Activated CD4-positive, alpha-beta T cell treated with anti-CD3 and anti-CD28 coated beads, Interleukin-2, amount 50 U/mL, for 4 hours (primary cell): ENCODE measurements around the gene SPACA7.
"Not testable (repeated sequence)": the region's sequence is repeated elsewhere in the genome, so short reads cannot be mapped to it uniquely, and the experiment has no call there.

Experiments
- DNase-seq, 2 experiments: peaks; one replicate each; pipeline ENCODE4 v3.0.0-alpha.2; 2020

Gene SPACA7

GRCh38 chr13:112351825-112352224 is 24.3 kb upstream of the SPACA7 start:
- no peak for DNase-seq

DNA sequence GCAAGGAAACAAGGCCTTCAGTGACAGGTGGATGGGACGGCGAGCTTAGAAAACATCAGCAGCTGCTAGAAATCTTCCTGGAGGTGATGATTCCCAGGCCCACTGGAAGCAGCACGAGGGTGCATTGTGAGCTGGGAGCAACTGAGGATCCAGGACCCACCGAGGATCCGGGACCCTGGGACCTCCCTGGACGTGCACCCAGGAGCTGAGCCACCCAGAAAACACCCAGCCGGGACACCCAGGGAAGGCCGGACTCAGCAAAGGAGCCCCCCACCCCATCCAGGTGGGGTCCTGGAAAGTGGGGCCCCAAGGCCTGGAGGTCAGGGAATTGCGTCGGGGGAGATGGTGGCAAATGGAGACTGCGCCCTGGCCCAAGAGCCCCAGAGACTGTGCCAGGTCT is 22.3 kb upstream of the SPACA7 start:
- DNase-seq, result no peak

DNA sequence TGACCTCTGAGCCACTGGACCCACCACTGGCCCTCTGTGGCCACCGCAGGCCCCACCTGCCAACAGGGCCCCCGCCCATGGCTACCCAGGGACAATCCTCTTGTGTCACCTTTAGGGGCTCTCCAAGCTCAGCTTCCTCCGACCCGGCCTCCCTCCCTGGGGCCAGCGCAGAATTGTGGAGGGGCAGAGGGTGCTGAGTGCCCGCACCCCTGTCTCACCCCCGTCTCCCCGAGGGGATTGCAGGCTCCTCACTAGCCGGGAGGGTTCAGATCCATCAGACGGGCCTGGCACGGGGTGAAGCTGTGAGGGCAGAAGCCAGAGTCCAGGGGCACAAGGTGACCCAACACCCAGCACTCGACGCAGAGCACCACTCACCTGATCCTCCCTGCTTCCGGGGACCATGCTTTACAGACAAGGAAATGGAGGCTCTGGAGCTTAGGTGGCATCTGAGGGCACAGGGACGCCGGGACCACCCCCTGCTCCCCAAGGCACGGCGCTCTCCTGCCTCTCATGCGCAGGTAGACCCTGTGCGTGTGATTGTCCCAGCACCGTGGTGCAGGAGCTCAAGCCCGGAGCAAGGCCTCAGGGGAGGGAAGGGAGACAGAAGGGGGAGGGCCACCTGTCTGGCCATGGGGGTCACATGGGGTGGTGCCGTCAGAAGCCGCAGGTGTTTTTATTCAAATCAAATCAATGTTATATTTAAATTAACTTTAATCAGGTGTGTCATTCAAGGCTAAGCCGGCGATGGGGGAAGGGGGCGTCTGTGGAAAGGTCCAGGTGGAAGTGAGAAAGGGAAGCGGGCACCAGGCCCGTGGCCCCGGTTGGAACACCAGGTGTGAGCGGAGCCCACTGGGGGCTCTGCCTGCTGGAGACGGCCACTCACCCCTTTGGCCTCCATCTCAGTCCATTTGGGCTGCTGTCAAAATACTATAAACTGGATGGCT is 21.6 kb upstream of the SPACA7 start:
- no peak for DNase-seq

GRCh38 chr13:112355274-112355838 is 20.8 kb upstream of the SPACA7 start:
- no peak for DNase-seq

DNA sequence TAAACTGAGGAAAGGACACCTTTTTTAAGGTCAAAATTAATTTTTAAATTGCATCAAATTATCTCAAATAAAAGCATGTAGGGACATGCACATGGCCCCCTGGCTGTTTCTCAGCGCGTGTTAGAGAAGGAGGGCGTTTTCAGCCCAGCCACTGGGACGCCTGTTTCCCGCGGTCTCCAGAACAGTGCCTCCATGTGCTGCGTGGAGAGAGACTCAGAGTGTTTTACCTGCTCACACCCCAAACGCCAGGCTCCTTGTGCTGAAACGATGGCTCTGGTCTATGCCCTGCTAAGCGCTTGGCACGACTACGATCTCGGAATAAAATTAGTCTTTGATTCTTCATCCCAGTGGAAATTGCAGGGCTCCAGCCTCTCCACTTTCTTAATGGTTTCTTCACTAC is 20.0 kb upstream of the SPACA7 start:
- no peak for DNase-seq

DNA sequence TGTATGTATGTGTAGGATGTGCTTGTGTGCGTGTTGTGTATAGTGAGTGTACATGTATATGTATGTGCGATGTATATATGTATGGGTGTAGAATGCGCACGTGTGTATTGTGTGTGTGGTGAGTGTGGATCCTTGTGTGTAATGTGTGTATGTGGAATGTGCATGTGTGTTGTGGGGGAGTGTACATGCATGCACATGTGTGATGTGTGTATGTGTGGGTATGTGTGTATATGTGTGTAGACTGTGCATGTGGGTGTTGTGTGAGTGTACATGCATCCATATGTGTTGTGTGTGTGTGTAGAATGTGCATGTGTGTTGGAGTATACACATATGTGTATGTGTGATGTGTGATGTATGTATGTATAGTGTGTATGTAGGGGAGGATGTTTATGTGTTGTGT is 18.0 kb upstream of the SPACA7 start:
- no peak for DNase-seq

DNA sequence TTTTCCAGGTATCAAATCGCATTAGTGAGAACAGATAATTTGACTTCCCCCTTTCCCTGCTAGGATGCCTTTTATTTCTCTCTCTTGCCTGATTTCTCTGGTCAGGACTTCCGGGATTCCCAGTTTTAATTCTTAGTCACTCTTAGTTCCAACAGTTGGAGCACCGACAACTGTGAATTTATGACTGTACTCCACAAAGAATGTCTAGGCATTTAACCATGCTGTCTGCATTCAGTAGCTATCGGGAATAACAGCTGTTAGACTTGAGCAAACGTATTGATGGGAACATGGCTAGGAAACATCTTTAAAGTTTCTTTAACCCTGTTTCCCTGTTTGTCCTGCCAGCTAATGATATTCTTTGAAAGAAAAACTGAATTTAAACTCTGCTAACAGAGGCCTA is 14.1 kb upstream of the SPACA7 start:
- DNase-seq, result no peak

DNA sequence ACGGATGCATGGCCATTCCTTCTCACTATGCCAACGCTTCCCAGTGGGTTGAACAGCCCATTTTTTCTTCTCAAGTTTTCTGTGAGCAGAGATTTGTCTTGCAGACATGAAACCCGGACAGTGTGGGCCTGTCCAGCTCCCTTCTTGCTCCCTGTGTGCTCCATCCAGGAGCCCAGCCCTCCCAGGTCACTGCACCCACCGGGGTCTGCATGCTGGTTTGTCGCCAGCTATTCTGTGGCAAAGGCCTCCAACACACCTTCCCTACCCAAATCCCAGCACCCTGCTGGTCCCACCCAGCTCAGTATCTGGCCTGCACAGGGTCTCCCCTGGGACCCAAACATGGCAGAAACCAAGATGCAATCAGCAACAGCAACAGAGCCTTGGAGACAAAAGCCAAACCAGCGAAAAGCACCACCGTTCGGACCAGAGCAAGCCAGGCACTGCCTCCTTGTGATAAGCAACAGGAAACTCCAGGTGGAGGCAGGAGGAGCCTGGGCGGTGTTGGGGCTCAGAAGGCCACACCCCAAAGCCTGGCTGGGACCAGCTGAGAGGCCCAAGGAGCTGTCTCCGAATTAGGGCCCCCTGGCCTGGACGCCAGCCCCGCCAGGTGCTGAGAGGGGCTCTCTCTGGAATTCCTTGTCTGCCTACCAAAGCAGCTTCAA is 12.2 kb upstream of the SPACA7 start:
- DNase-seq, result no peak

DNA sequence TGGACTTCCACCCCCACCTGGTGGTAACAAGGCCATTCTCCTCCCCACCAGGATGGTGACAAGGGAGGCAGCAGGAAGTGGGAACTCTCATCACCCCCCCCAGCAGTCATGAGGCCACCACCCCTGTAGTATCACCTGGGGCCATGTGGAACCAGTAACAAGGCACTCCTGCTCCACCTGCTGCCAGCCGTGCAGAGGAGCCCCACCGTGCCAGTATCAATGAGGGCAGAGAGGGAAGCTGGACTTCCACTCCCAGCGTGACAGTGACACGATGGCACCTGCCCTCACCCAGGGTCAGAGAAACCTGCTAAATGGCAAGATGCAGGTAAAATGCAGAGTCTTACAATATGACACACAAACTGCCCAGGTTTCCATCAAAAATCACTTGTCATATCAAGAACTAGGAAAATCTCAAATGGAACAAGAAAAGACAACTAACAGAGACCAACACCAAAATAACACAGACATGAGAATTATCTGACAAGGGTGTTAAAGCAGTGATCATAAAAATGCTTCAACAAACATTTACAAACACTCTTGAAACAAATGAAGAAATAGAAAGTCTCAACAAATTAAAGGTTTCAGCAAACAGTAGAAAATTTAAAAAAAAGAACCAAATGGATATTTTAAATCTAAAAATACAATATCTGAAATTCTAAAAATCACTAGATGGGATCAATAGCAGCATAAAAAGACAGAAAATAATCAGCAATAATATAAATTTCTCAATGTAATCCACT is 9.1 kb upstream of the SPACA7 start:
- no peak for DNase-seq

DNA sequence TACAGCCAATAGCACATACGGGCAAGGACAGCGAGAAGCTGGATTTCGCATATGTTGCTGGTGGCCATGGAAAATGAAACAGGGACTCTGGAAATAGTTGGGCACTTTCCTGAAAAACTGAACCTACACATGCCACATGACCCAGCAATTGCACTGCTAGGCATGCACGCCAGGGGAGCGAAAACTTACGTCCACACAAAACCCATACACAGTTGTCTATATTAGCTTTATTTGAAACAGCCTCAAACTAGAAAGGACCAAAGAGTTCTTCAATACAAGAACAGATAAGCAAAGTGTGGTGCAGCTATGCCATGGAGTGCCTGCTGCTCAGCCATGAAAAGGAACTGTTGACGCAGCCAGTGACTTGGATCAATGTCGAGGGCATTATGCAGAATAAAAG is 7.3 kb upstream of the SPACA7 start:
- no peak for DNase-seq

DNA sequence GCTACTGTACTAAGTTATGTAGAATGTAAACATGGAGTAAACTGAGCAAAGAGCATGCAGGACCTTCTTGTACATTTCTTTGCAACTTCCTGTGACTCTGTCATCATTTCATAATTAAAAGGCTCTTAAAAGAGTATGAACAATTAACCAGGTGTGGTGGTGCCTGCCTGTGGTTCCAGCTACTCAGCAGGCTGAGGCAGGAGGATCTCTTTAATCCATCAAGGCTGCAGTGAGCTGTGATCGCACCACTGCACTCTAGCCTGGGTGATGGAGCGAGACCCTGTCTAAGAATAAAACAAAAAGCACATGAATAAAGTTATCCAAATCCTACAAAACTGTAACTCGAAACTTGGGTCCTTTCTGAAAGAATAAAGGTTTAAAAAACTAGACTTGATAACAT is 5.8 kb upstream of the SPACA7 start:
- DNase-seq, result no peak

DNA sequence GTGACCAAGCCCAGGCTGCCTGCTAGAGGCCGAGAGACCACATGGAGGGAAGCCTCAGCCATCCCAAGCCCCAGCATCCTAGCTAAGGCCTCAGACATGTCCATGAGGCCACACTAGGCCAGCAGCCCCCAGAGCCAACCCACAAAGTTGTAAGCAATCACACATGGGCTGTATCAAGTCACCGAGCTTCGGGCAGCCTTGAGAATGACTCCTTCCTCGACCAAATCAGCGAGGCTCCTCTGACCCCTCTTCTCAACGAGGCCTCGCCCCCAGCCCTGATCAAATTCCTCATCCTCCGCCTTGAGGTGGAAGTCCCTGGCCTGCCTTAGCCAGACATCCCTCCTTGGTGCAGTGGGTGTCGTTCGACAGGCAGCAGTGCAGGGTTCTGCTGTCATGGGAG is 1.9 kb upstream of the SPACA7 start:
- DNase-seq, result no peak

DNA sequence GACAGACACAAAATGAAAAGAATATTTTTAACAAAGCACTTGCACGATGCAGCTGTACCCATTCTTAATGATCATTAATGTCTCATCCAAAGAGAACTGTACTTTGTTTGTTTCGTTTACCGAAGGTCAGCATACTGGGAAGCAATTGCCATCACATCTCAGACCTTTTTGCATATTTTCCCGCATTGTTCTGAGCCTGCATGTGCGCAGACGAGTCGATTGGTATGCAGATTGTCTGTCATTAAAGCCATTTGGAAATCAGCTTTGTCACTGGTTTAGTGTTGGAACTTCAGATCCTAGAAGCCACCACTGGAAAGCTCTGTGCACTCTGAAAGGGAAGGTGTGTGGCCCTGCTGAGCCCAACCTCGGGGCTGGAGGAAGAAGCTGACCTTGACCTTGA is 15.6 kb downstream of the SPACA7 start:
- no peak for DNase-seq

DNA sequence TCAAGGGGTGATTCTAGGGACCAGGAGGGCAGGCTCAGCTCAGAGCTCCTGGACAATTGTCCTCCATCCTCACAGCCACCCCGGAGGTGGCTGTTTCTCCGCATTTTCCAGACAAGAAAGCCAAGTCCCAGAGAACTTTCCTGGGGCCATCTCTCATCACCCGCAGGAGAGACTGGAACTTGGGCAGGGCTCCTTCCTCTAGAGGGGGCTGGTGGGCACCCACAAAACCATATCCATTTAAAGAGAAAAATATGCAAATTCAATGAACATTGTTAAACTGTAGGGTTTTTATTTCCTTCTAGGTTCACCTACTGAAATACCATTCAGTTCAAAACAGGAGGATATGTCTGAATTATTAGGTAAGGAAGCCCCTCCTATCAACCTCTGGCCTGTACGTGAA is 16.6 kb downstream of the SPACA7 start:
- DNase-seq, result no peak

DNA sequence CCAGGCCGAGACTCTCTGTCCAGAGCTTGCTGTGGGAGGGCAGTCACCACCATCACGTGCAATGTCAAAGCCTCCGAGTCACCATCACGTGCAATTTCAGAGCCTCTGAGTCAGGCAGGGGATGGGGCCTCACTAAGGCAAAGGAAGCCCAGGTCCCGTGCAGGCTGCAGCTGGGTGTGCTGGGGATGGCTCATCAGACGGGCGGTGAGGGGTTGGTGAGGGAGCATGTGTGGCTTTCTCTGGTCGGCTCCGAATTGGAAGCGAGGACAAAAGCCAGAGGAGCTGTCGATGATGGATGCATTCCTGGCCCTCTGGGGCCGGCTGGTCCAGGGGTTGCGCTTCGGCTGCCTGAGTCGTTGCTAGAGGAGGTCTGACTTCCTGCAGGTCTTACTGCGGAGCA is 18.9 kb downstream of the SPACA7 start:
- not testable (repeated sequence) for DNase-seq

DNA sequence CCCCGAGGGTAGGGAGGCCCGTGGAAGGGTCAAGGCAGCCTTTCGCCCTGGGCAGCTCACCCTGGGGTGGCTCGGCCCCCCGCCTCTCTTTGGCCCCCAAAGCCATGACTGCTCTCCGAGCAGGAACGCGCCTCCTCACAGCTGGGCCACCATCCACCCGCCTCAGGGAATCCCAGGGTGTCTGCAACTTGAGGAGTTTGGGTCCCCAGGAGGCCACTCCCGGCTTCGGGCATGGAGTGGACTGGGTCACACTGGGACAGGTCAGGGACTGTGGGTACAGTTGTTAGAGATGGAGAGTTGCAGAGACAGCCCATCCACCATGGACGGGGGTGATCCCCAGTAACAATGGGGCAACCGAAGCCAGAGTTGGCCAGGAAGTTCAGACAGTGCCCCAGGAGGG is 19.8 kb downstream of the SPACA7 start:
- not testable (repeated sequence) for DNase-seq

DNA sequence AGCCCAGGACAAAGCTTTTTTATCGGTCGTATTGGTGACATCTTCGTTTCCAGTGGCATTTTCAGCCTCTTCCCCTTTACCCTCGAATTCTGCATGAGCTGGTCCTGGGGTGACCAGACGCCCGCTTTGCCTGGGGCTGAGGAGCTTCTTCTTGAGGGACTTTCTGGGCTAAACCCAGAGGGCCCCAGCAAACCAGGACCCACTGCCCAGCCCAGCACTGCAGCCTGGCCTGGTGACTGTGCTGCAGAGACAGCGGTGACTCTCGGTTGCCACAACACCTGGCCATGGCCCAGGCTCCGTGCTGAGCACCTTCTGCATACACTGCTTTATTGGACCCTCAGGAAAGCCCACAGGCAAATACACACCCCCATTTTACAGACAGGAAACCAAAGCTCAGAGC is 21.0 kb downstream of the SPACA7 start:
- DNase-seq, result no peak

GRCh38 chr13:112398347-112398746 is 22.2 kb downstream of the SPACA7 start:
- DNase-seq, result not testable (repeated sequence)

GRCh38 chr13:112409828-112410227 is 33.7 kb downstream of the SPACA7 start:
- not testable (repeated sequence) for DNase-seq

DNA sequence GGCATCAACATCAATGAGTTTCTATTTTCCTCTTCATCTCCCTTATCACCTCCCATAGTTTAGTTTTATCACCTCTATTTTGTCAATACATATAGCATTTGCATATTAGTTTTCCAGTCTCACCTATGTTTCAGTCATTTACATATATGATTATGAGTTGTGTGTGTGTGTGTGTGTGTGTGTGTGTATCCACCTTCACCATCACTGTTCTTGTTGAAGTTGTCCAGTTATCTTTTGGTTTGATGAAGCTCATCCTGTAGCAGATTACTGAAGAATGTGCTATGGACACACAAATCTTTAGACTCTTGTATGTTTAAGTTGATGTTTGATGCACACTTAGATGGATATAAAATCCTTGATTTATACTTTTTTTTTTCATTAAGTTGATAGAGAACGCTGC is 40.5 kb downstream of the SPACA7 start:
- DNase-seq, result no peak

DNA sequence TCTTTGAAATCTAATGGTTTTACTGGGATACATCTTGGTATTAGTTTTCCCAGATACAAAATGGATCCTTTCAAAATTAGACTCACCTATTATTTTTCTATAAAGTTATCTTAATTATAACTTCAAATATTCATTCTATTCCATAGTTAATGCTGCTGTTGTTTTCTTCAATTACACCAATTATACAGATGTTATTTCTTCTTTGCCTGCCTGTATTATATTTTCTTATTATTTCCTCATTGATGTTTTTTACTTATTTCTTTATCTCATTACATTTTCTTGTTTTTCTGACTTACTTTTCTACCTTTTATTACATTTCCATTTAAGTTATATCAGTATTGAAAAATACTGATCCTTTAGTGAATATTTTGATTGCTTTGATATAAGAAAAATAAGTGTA is 40.9 kb downstream of the SPACA7 start:
- DNase-seq, result no peak

- no peak for DNase-seq
Observed at GRCh38 chr13:112424098-112424497, 47.9 kb downstream of the SPACA7 start.

DNA sequence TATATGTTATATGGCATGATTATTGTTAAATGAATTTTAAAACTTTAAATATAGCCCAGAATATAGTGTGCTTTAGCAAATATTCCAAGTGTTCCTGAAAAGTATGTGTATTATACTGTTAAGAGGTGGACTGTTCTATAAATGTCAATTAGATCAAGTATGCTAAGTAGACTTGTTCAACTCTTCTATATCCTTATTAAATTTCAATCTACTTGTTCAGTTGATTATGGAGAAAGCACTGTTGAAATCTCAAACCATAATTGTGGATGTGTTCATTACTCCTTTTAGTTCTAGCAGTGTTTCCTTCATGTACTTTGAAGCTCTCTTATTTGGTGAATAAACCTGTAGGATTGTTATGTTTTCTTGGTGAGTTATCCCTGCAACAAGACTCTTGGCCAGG is 52.5 kb downstream of the SPACA7 start:
- no peak for DNase-seq
